GM18519 (cell line): ENCODE data around the gene ZGRF1.
"Not testable (repeated sequence)": the region's sequence is repeated elsewhere in the genome, so short reads cannot be mapped to it uniquely, and the experiment has no call there.

ENCODE experiments used
- ATAC-seq: cut with Tn5 transposase; IDR thresholded peaks from one replicate; pipeline ENCODE4 v1.9.1; 2021; ENCODE audit warnings: mild to moderate bottlenecking, moderate library complexity; ENCODE audit not compliant: unreplicated experiment, low FRiP score

Gene ZGRF1

DNA sequence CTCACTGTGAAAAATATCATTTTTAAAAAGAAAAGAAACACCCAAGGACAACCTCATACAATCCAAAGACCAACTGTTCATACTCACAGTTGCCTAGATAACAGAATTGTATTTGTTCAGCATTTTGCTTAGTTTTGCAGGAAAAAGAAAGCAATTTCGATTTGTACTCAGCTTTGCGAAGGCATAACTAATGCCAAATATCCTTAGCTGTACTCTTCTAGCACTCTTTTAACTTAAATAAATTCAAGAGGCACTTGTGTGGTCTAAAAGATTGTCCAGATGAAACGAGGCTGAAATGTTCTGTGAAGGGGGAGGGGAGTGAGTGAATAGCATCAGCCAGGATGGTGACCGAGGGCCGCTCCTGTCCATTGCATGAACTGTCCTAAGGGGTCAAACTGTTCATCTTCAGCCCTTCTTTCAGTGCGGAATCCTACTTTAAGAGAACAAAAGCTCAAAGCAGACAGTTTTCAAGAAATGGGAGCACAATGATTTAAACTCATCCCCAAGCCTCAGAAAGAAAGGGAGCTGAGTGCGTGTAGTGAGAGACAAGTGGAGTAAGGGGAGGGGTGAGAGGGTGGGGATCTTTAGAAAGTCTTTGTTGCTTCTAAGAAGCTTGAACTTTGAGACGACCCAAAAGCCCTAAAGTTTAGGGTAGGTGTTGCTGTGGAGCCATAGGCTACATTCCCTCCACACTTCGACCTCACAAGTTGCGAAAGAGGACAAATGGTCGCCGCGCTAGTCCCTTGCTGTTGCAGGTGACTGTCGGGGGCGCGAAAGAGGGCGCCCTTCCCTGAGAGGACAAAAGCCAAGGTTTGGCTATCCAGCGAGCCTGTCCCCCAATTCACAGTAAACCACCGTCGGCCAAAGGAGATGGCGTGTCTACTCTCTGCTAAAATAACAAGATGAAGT is 116.8 kb downstream of the ZGRF1 start:
- ATAC-seq = no peak

DNA sequence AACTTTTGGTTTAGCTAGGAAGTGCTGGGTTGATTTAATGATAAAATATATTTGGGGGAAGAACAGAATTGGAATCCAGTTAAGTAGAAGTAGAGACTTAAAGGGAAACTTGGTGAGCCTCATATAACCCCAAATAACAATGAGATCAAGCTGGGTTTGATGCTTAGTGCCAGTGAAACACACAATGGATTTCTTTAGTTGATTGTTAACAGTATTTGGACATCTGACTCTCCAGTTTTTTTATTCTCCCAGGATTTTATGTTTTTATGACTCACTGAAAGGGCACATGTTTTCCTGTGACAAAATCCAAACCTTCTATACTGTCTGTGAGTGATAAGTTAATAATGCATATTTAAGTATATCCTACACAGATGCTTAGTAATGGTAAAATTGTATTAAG is 118.0 kb downstream of the ZGRF1 start:
- no peak for ATAC-seq

DNA sequence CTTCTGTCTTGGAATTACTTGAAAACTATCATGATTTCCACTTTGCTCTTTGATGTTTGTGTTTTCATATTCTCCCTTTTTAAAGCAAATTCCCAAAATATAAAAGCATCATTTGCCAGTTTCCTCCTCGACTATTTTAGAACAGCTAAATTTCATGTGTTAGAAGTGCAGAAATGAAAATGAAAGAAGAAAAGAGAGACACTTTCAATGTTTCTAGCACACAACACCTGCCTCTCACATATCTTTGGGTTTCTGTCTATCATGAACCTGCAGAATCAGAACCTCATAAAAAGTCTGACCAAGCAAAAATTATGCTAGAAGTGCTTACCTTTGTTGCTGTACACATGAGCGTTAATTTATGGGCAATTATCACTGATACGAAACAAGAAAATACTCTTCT is 118.8 kb downstream of the ZGRF1 start:
- no peak for ATAC-seq

DNA sequence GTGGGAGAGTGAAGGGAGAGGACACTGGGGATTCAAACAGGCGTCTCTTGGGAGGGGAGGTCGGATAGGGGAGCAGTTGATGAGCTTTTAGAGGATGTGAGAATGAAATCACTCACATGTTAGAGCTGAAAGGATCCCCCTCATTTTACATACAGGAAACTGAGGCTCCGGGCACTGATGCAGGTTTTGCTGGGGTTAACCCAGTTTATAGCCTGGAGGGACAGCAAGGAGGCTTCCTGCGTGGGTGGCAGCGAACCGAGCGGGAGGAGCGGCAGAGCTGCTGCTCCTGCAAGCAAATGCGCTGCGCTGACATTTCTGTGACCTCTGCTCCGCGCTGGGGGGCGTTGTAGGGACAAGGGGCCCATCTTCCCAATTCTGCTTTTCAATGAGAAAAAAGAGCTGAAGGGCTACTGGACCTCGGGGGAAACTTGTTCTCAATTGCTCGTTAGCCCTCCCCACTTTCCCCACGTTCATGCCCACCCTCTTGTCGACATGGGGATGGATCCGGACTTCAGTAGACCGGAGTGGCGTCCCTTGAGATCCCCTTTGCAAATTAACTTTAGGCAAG is 119.6 kb downstream of the ZGRF1 start:
- no peak for ATAC-seq

DNA sequence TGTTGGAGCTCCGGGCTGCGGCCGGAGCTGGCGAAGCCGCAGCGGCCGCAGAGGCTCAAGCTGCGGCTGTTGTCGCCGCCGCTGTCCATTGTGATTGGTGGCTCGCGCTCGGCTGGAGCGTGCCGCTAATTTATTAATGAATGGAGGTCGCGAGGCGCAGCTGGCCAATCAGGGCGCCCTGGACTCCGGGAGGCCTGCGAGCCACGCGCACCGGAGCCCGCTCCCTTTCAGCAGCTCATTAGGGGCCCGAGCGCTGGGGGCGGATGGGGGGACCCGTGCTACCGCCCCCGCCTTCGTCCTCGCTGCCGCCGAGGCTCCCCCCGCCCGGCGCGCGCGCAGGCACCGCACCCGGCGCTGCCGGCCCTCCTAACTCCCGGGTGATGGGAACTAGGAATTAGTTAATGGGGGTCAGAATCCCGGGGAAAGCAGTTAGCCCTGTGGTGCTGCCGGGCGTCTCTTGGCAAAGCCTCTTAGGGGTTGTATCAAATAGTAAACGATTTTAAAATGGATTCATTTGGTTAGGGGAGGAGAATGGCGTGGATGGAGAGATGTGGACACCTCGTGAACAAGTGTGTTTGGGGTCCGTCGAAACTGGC is 120.1 kb downstream of the ZGRF1 start:
- ATAC-seq = peak; percentile 23

DNA sequence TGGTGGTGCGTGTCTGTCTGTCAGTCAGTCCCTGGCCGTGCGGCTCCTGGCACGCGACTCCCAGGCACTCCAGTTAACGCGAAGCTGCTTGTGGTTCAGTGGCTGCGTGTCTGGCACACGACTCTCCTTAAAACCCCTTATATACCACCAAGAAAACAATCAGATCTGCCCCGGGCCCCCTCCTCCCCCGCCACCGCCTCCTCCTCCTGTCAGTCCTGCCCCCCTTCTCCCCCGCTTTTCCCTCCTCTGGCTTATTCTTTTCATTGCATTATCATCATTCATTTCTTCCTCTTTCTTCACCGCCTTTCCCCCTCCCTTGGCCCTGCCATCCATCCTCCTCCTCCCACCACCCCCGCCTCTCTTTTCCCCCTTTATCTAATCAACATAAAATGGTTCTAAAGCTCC is 120.6 kb downstream of the ZGRF1 start, which contains the start of gene NEUROG2:
Gene NEUROG2, minus strand, starts transcription at position 115 of the 405 bp plus-strand sequence. CDS start 705 bp downstream, outside the sequence.
- ATAC-seq = no peak

DNA sequence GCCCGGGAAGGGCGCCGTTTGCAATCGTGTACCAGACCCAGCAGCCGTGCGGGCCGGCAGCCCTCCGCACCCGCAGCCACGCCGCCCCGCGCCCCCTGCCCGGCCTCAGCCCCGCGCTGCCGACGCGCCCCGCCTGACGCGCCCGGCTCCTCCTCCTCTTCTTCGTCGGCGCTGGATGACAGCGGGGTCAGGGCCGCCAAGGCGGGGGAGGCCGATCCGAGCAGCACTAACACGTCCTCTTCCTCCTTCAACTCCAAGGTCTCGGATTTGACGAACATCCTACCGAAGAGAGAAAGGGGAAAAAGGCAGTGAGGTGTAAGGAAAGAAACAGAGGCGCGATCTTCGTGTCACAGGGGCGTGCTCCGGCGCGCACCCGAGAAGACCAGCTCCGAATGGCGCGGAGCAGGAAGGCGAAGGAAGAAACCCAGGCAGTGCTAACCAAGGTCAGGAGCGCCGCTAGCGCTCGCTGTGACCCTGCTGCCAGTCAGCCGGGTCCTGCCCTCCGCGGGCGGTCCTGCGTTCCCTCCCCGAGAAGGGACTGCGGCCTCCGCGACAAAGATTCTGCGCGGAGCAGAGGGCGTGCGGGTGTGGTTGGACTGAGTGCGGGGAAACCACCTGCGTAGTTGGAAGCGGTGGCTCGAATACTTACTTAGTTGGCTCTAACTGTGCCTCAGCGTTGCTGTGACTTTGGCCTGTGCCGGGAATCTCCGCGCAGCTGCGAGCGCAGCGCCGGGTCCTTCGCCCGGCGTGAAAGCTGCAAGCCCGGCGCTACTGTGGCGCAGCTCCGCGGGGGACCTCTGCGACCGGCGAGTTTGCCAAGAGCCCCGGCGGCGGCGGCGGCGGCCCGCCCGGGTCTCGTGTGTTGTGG is 121.3 kb downstream of the ZGRF1 start:
- ATAC-seq = peak; percentile 31

DNA sequence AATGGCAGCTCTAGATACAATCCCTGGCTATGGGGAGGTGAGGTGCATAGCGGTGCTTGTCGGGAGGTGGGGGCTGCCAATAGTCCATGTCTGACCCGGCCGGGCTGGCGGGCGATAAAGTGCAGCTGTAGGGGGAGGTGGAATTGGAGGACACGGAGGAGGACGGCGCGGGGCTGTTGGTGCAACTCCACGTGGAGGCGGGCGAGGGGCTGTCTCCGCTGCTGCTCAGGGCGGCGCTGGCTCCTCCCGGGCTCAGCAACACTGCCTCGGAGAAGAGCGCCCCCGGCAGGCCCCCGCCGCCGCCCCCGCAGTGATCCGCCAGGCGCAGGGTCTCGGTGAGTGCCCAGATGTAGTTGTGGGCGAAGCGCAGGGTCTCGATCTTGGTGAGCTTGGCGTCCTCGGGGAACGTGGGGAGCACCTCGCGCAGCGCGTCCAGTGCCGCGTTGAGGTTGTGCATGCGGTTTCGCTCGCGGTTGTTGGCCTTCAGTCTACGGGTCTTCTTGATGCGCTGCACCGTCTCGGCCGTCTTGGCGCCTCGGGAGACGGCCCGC is 122.0 kb downstream of the ZGRF1 start:
- ATAC-seq = peak; percentile 4

DNA sequence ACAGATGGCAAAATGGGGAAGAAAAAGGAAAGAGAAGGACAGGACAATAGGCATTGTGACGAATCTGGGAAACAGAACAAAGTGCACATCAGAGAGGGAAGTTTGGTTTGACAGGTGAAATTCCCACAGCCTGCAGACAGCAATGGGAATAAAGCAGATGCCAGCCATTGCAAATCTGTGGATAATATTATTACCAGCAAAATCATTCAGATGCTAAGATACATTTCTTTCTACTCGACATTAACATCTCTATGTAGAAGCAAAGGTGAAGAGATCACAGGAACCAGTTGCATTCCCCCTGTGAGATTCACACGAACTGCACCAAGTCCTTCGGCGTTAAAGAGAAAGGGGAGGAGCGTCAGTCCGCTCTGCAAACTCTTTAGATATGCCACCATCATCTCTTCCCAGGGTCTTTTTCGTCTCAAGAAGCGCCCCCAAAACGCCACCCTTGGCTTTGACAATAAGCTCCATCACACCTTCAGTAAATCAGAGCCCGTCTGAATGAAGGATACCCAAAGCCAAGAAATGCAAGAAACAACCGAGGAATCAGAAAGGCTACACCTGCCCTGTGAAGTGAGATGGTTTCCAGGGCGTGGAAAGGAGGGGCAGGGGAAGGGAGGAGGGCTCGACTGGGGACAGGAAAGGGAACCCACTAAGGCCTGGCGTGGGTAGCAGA is 122.6 kb downstream of the ZGRF1 start:
- ATAC-seq = peak; percentile 20

DNA sequence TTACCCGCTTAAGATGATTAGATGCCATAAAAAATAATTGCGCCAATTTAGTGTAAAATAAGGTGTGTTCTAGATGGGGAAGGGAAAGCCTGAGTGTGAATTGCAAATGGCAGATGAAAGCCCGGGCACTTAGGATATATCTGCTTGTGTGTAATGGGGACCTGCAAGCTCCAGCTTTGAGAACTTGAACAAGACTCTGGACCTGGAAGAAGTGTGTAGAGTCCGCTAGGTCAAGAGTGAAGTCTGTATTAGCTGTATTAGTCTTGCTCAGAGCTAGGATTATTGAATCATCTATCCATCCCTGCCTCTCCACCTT is 124.9 kb downstream of the ZGRF1 start:
- ATAC-seq = no peak

DNA sequence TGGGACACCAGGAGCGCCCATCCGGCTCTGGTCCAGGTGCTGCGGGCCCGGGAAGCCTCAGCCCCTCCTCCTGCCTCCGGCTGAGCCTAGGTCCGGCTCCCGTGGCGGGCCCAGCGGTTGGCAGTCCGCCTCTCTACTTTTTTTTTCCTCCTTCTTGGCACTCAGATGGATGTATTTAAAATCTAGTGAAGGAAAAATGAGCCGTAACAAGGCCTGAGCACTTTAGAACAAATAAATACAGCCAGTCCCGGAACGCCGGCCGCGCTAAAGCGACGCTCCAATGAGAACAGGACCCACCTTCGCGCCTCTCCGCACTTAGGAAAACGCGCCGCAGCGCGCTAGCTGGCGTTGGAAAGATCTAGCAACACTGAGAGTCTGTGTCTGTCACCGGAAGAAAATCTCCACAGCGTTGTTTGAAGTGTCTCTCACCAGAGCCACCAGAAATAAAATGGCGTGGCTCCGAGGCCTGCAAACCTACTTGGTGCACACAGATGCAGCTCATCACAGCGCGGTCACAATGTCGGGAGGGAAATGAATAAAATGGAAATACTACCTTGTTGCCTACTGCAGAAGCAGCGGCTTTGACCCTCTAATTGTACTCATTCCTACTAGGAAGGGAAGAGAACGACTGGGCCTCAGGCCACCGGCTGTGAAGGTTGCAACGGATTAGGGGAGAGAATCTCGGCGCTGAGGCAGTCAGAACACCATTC is 125.5 kb downstream of the ZGRF1 start:
- ATAC-seq = no peak

DNA sequence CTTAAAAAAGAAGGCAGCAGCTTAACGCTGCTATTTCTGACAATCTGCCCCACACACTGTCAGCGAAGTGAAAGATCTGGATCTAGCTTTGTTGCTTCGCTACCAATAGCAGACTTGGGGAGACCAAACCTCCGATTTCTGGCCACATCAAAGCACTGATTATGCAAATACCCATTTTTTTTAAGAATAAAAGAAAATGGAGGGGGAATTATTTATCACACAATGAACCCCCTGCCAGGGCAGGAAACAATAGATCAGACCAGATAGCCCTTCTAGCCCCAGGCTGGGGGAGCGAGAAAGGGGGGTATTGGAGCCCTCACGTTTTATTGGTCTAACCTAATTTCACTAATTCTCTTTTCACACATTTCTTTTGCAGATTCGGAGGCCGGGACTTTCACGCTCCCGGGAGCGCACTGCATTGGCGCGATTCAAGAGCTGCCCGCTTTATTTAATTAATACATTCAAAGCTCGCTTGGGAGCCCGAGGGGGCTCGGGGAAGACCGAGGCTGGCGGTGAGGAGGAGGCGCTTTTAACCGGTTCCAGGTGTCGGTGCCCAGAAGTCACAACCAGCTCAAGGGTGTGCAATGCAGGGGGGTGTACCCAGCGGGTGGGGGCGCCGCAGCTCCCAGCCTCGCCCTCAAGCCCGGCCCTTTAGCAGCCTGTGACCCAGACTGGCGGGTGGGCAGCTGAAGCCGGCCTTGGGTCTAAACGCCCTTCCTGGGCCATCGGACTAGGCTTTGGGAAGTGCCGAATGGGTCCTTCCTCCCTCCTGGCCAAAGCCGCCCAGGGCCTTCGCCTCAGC is 126.2 kb downstream of the ZGRF1 start:
- no peak for ATAC-seq

DNA sequence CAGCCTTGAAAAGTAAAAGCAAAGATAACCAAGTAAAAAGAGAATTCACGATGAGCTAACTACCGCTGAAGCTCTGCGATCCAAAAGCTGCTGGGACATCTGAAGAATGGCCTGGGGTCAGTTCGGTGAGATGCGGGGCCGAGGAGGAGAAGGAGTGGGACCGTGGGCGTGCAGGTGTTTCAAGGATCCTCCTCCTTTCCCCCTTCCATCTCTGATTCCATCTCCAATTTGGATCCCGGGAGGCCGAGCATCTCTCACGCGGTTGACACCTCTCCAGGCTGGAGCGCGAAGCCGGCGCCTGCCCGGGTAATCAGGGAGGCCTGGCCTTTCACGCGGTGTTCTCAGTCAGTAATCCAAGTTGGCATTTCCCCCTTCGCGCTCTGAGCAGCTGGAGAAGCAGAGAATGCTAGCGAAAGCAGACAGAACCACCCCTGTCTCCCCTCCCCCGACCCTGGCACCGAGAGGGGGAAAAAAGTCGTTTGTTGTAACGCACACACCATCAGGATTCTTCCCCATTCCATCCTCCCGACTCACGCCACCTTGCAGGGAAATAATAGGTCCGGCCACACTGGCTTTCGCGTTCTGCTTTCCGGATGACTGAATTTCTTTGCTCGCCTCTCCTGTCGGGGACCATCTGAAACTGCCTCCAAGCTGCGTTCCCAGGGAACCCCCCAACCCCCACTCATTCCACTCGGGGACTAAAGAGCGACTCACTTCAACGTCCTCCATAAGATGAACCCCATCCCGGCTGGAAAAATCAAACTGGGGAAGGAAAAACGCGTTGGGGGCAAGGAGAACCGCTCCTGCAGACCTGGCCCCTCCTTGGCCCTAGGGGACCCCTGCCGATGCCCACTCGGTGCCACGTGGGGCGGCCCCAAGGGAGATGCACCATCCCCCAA is 127.2 kb downstream of the ZGRF1 start:
- no peak for ATAC-seq

DNA sequence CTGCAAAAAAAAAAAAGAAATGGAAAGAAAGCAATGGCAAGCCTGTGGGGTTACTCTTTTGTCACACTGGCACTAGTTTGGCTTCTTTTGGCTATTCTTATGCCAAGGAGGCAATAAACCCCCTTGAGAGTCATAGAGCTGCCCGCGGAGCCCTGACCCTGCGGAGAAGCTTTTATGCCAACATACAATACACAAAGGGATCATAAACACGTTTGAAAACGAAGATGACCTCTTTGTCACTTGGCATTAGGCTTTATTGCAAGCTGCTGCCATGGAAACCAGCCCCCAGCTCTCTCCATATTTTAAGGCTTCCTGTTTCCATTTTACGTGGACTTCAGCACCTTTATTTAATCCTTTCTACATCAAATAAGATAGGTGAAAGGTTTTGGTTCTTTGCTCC is 128.4 kb downstream of the ZGRF1 start:
- no peak for ATAC-seq

DNA sequence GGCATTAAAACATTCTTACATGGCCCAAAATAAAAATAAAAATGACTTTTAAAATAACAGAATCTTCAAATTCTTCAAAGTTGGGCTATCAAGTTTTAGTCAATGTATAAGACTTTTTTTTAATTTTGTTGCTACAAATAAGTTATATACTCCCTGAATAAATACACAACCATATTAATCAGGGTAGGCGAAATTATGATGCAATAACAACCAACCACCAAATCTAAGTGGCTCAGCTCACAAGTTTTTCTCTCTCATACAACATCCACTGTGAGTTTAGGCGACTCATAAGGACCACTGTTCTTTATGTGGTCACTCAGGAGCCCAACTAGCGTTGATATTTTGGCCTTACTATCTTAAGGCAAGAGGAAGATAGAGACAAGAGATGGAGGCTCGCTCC is 131.9 kb downstream of the ZGRF1 start:
- no peak for ATAC-seq

DNA sequence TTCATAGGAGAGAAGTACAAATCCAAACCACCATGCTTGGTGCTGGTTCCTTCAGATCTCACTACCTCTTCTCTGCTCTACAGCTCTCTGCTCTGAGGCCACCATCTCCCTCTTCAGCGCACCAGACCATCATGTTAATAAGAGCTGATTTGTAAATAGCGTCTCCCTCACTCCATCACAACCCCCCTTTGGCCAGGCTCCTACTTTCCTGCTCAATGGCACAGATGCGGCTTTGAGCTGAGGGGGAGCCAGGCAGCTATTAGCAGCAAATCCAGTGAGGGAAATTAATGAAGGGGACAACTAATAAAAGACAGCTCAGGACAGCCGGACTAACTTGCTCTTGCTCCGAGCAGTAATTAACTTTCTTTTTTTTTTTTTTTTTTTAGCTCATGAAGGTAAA is 133.8 kb downstream of the ZGRF1 start:
- ATAC-seq = no peak

DNA sequence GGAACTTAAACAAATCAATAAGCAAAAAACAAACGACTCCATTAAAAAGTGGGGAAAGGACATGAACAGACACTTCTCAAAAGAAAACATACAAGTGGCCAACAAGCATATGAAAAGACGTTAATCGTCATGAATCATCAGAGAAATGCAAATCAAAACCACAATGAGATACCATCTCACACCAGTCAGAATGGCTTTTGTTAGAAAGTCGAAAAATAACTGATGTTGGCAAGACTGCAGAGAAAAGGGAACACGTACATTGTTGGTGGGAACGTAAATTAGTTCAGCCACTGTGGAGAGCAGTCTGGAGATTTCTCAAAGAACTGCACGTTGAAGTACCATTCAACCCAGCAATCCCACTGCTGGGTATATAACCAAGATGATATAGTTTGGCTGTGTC is 144.4 kb downstream of the ZGRF1 start:
- ATAC-seq = no peak

DNA sequence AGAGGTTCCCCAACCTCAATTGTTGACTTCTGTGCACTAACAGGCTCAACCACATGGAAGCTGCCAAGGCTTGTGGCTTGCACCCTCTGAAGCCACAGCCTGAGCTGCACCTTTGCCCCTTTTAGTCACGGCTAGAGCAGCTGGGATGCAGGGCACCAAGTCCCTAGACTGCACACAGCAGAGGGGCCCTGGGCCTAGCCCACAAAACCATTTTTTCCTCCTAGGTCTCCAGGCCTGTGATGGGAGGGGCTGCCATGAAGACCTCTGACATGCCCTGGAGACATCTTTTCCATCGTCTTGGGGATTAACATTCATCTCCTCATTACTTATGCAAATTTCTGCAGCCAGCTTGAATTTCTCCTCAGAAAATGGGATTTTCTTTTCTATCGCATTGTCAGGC is 145.9 kb downstream of the ZGRF1 start:
- ATAC-seq = not testable (repeated sequence)
